Endothelial cell of umbilical vein (primary cell): Measurements from ENCODE around the gene ZG16B. TPM values are rescaled to one million over a fixed set of nuclear protein-coding genes. Genes with fewer than 3 reads are reported as not detected.

Experiments used
- BruUV-seq: library from RNA; stranded (reverse); fragments of 400-500 nt; replicated peaks from 2 replicates; lab custom pipeline; 2021; lab: Mats Ljungman, UMichigan
- CTCF ChIA-PET: fragments of 300-600, 350-600 bp; sonication (Branson Sonifier 250); formaldehyde crosslinking; loops from one replicate; lab custom pipeline; 2021; ENCODE audit warnings: antibody characterized with exemption, inconsistent platforms; lab: Charles Lee
- POLR2A ChIA-PET: fragments of 300-600, 350-600 bp; sonication (Branson Sonifier 250); formaldehyde crosslinking; loops from one replicate; lab custom pipeline; 2021; ENCODE audit warnings: antibody characterized with exemption, inconsistent platforms; lab: Charles Lee
- DNase-seq: peaks from one replicate; pipeline ENCODE4 v3.0.0-alpha.2; 2011; ENCODE audit warnings: low read depth, low spot score
- FAIRE-seq: peaks from 2 replicates; lab custom pipeline; 2011; peaks lifted over from hg19 to GRCh38; lab: Jason Lieb, UNC
- H2AFZ ChIP-seq: 2 replicates; pipeline ENCODE4 v1.6.0; 2012; ENCODE audit warnings: low read depth, low read length, control low read depth, inconsistent platforms
- H3K27ac ChIP-seq: 2 replicates; pipeline ENCODE4 v1.5.1; 2011; ENCODE audit warnings: low read depth, mild to moderate bottlenecking, control low read depth, low read length, moderate library complexity; ENCODE audit not compliant: insufficient read depth
- H3K27me3 ChIP-seq, 2 experiments: 2 replicates each; pipeline versions ENCODE4 v1.6.0 to v1.6.1; 2011; ENCODE audit warnings: low read length in 2 of 2, mixed read lengths in 1 of 2; ENCODE audit not compliant: control insufficient read depth in 2 of 2, insufficient read depth in 2 of 2
- H3K36me3 ChIP-seq, 2 experiments: 2 replicates in 1 of 2; 3 replicates in 1 of 2; pipeline ENCODE4 v1.5.1; 2011; ENCODE audit warnings: low read length in 2 of 2, mild to moderate bottlenecking in 1 of 2, moderate library complexity in 1 of 2; ENCODE audit not compliant: control insufficient read depth in 2 of 2, insufficient read depth in 2 of 2; ENCODE audit errors: extremely low read depth in 1 of 2
- H3K4me1 ChIP-seq: 3 replicates; pipeline ENCODE4 v1.5.1; 2011; ENCODE audit warnings: mild to moderate bottlenecking, low read length; ENCODE audit not compliant: control insufficient read depth, insufficient read depth; ENCODE audit errors: extremely low read depth
- H3K4me2 ChIP-seq: 2 replicates; pipeline ENCODE4 v1.6.1; 2011; ENCODE audit warnings: low read length, control low read depth, mixed read lengths; ENCODE audit not compliant: insufficient read depth
- H3K4me3 ChIP-seq, 3 experiments: fragments of 200-600 bp in 1 of 3; sonication (generic), shearing (Covaris generic) in 1 of 3; replicated peaks in 1 of 3; 2 replicates each; pipeline ENCODE4 v1.5.1; 2011 to 2016; ENCODE audit warnings: control low read depth in 3 of 3, low read length in 3 of 3, mild to moderate bottlenecking in 2 of 3, inconsistent platforms in 1 of 3, low read depth in 1 of 3, moderate library complexity in 1 of 3; ENCODE audit not compliant: insufficient read depth in 1 of 3
- H3K79me2 ChIP-seq: 2 replicates; pipeline ENCODE4 v1.6.0; 2012; ENCODE audit warnings: low read length, inconsistent platforms; ENCODE audit not compliant: control insufficient read depth, insufficient read depth
- H3K9ac ChIP-seq: replicated peaks from 2 replicates; pipeline ENCODE3; 2011; ENCODE audit warnings: low read length, control low read depth; ENCODE audit not compliant: insufficient read depth; ENCODE audit errors: extremely low read depth
- H3K9me1 ChIP-seq: replicated peaks from 3 replicates; pipeline ENCODE4 v1.6.0; 2011; ENCODE audit warnings: mild to moderate bottlenecking, low read length; ENCODE audit not compliant: control insufficient read depth, insufficient read depth; ENCODE audit errors: extremely low read depth
- H3K9me3 ChIP-seq: replicated peaks from 2 replicates; pipeline ENCODE4 v1.5.1; 2012; ENCODE audit warnings: low read length, inconsistent platforms; ENCODE audit not compliant: control insufficient read depth, insufficient read depth
- H4K20me1 ChIP-seq: replicated peaks from 2 replicates; pipeline ENCODE3; 2011; ENCODE audit warnings: mild to moderate bottlenecking, low read length; ENCODE audit not compliant: control insufficient read depth, insufficient read depth; ENCODE audit errors: extremely low read depth
- CTCF ChIP-seq, 2 donors: IDR thresholded peaks; 1 replicate in 1 of 2; 2 replicates in 1 of 2; pipeline ENCODE4 v1.5.1; 2011; ENCODE audit warnings: low read length in 2 of 2, mild to moderate bottlenecking in 2 of 2, moderate library complexity in 2 of 2, control low read depth in 1 of 2, inconsistent platforms in 1 of 2, low read depth in 1 of 2; ENCODE audit not compliant: insufficient read depth in 1 of 2; ENCODE audit errors: extremely low read depth in 1 of 2
- EZH2 ChIP-seq: IDR thresholded peaks from 2 replicates; pipeline ENCODE4 v1.6.1; 2012; ENCODE audit warnings: borderline replicate concordance, low read depth, mild to moderate bottlenecking, moderate library complexity, low read length, inconsistent platforms; ENCODE audit not compliant: severe bottlenecking
- FOS ChIP-seq: IDR thresholded peaks from 2 replicates; pipeline ENCODE4 v1.6.1; 2011; ENCODE audit warnings: mild to moderate bottlenecking, low read length, moderate library complexity, borderline replicate concordance; ENCODE audit not compliant: insufficient read depth
- GATA2 ChIP-seq: IDR thresholded peaks from 2 replicates; pipeline ENCODE4 v1.7.0; 2011; ENCODE audit warnings: low read depth, mild to moderate bottlenecking, moderate library complexity, mixed read lengths, low read length; ENCODE audit not compliant: insufficient read length, insufficient read depth
- JUN ChIP-seq: IDR thresholded peaks from 2 replicates; pipeline ENCODE4 v1.6.1; 2011; ENCODE audit warnings: borderline replicate concordance, low read depth; ENCODE audit not compliant: insufficient read length, insufficient read depth
- MAX ChIP-seq: IDR thresholded peaks from 2 replicates; pipeline ENCODE4 v1.6.1; 2011; ENCODE audit not compliant: insufficient read depth, insufficient read length
- MYC ChIP-seq: IDR thresholded peaks from one replicate; pipeline ENCODE4 v1.6.1; 2011; ENCODE audit warnings: mild to moderate bottlenecking, low read depth, low read length
- POLR2A ChIP-seq: IDR thresholded peaks from 2 replicates; pipeline ENCODE4 v1.6.1; 2012; ENCODE audit warnings: low read depth, mild to moderate bottlenecking, control low read depth, low read length
- POLR2AphosphoS5 ChIP-seq: IDR thresholded peaks from 2 replicates; pipeline ENCODE4 v1.6.1; 2012; ENCODE audit warnings: low read depth, mild to moderate bottlenecking, control low read depth, low read length, moderate library complexity; ENCODE audit not compliant: insufficient read depth
- dilution Hi-C: fragments of 300-500 bp; cut with MboI; formaldehyde crosslinking; loops from one replicate; pipeline ENCODE4 v1.15.0; 2019; ENCODE audit warnings: low sequenced_read_pairs; ENCODE audit not compliant: extremely low pct_ligation_motif_present
- intact Hi-C: fragments of 100-400 bp; cut with micrococcal nuclease; formaldehyde crosslinking; loops from one replicate; pipeline ENCODE4 v1.10.0; 2022
- polyA plus RNA-seq, 4 experiments: library from polyadenylated mRNA; depleted of rRNA in 3 of 4; stranded (reverse) in 3 of 4; unstranded in 1 of 4; fragments of >200 nt; gene quantifications; 2 replicates each; pipeline versions ENCODE4 v1.2.1 to v1.2.3, GENCODE V29; 2011 to 2012; ENCODE audit warnings: missing spikeins in 1 of 4
- total RNA-seq: library from RNA; stranded (reverse); gene quantifications from 2 replicates; pipeline ENCODE4 v1.2.3, GENCODE V29; 2021

ZG16B gene
- total and polyA plus RNA-seq, 2 donors (not counting 3 experiments of a cell fraction or from before 2014, with no cell fraction given), result 0.22 TPM; not detected in 1

- no peak overlapping the region for H3K4me3 ChIP-seq
- no peak overlapping the region for H3K4me2 ChIP-seq
- peaks cover 5 to 7% of the 10 kb centered on the region in 2 experiments for H3K27me3 ChIP-seq
- H3K4me1 ChIP-seq, result no peaks in the 10 kb centered on the region
- dilution Hi-C loops (no loop called here), intact Hi-C loops (no loop called here)
- no TSS peak for BruUV-seq
- no peak overlapping the region for H3K9ac ChIP-seq
- H3K9me1 ChIP-seq, result no peaks in the 10 kb centered on the region
- DNase-seq (no peak), FAIRE-seq (no peak)
- H3K79me2 ChIP-seq, result no peaks in the 10 kb centered on the region
- H4K20me1 ChIP-seq, result no peaks in the 10 kb centered on the region
- H2AFZ ChIP-seq, result no peak overlapping the region
- CTCF ChIA-PET, result interaction anchor here (1.1 to 2.4 kb wide), 2 partner anchors 40 to 128 kb away, joined by 3 to 6 read pairs; no protein-coding TSS in a partner anchor
- H3K27ac ChIP-seq, result no peak overlapping the region
- TF ChIP-seq MAX, result no peak
- no peak for TF ChIP-seq EZH2
- TF ChIP-seq POLR2AphosphoS5, result no peak
- TF ChIP-seq MYC, result no peak
- no peak for TF ChIP-seq POLR2A
- TF ChIP-seq GATA2, result no peak
- POLR2A ChIA-PET, result no interaction called here
- no peaks in the 10 kb centered on the region for H3K36me3 ChIP-seq
- H3K9me3 ChIP-seq, result no peaks in the 10 kb centered on the region
Observed at GRCh38 chr16:2798723-2799204, 31.3 kb upstream of the ZG16B start.

GRCh38 chr16:2799205-2799858 lies 30.8 kb upstream of the ZG16B start:
- ChIA-PET POLR2A (no interaction called here), CTCF (no interaction called here)
- H3K36me3 ChIP-seq, result no peaks in the 10 kb centered on the region
- DNase-seq (no peak), FAIRE-seq (no peak)
- intact Hi-C loops (no loop called here), dilution Hi-C loops (no loop called here)
- no peak overlapping the region for H3K9ac ChIP-seq
- peaks cover 7 to 11% of the 10 kb centered on the region in 2 experiments for H3K27me3 ChIP-seq
- no peaks in the 10 kb centered on the region for H4K20me1 ChIP-seq
- H3K4me3 ChIP-seq, result no peak overlapping the region
- no TSS peak for BruUV-seq
- H3K27ac ChIP-seq, result no peak overlapping the region
- H3K9me1 ChIP-seq, result no peaks in the 10 kb centered on the region
- H3K4me2 ChIP-seq, result no peak overlapping the region
- H3K79me2 ChIP-seq, result no peaks in the 10 kb centered on the region
- TF ChIP-seq MYC (no peak), POLR2A (no peak), MAX (no peak), FOS (no peak), GATA2 (no peak), CTCF (IDR thresholded peaks at IDR 0.05; ENCODE audit: extremely low read depth in 1 of 2, insufficient read depth in 1 of 2, low read depth in 1 of 2, low read length in 2 of 2) (no peak), EZH2 (no peak), JUN (no peak), POLR2AphosphoS5 (no peak)
- H3K9me3 ChIP-seq, result no peaks in the 10 kb centered on the region
- H2AFZ ChIP-seq, result no peak overlapping the region
- no peaks in the 10 kb centered on the region for H3K4me1 ChIP-seq
